ENCODE results near the gene VWA3B.

DNA sequence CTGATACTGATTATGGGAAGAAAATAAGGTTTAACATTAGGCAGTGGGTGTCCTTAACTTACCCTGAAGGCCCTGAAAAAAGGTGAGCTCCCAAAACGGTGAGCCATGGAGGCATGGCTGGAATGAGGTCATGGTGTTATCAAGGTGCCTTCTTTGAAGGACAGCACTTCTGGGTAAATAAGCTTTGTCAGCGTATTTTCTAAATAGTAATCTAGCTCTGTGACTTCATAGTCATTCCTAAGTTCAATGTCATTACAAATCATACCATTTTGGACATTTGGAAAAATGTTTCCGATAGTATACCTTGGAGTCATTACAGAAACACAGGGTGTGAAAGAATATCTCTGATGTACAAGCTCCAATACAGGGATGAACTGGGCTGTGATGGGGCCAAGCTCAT lies 224.1 kb downstream of the VWA3B start:
- TF ChIP-seq CTCF (IDR thresholded peaks at IDR 0.05): no peak
- no peak for TF ChIP-seq POLR2A (IDR thresholded peaks at IDR 0.05)

All from upper lobe of left lung (tissue), 4 donors.